ENCODE results near the gene KIF18B. TPM values are rescaled to one million over a fixed set of nuclear protein-coding genes. Genes with fewer than 3 reads are reported as not detected.
"Not testable (repeated sequence)": the region's sequence is repeated elsewhere in the genome, so short reads cannot be mapped to it uniquely, and the experiment has no call there.

KIF18B gene
- total RNA-seq, 1 donor from 2014 or later: 0.13 TPM

DNA sequence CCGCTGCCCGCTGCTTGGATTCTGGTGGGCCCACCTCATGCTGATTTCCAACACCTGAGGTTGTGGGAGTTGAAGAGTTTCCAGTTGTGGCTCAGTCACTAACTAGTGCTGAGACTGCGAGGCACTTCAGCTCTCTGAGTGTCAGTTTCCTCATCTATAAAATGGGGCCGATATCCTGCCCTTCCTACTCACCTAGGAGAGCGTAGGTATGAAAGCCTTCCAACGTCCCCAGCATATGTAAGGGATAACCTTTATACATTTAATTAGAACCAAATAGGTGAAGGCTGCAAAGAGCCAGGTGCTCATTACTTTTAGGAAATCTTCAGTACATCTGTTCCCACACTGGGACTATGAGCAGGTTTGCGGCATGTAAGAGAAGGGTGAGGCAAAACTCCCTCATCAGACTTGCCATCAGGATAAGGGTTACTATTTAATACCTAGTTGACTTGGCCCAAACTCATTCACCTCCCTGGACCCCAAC is 782 bp upstream of the KIF18B start:
- intact Hi-C loops (cut with DNase I): no loop called here
- no peak for DNase-seq (ENCODE audit: low spot score)

DNA sequence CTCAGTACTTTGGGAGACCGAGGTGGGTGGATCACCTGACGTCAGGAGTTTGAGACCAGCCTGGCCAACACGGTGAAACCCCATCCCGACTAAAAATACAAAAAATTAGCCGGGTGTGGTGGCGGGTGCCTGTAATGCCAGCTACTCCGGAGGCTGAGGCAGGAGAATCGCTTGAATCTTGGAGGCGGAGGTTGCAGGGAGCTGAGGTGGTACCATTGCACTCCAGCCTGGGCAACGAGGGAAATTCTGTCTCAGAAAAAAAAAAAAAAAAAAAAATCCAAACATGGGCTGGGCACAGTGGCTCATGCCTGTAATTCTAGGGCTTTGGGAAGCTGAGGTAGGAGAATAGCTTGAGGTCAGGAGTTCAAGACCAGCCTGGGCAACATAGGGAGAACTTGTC is 1.9 kb downstream of the KIF18B start:
- intact Hi-C loops (cut with DNase I): not testable (repeated sequence)
- DNase-seq (ENCODE audit: low spot score): peak; percentile 26

DNA sequence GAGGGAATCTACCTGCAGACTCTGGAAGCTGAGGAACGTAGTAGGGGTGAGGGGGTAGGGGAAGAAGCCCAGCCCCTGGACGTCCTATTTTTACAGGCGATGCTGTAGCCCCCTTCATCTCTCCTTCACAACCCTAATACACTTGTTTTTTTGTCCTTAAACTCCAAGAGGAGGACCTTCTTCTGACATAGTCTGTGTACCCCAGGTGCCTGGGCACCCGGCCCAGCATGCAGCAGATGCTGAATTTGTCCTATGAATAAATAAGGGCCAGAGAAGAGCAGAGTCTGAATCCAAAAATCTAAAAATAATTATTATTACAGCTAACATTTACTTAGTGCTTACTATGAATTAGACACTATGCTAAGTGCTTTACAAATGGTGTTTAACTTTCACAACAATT is 5.1 kb downstream of the KIF18B start:
- peak; percentile 5 for DNase-seq (ENCODE audit: low spot score)
- intact Hi-C loops (cut with DNase I): no loop called here

- intact Hi-C loops (cut with DNase I): no loop called here
- DNase-seq (ENCODE audit: low spot score): peak; percentile 56
These were observed 5.8 kb downstream of the KIF18B start for GRCh38 chr17:44941712-44942331.

- intact Hi-C loops (cut with DNase I): no loop called here
- DNase-seq (ENCODE audit: low spot score): no peak
These were observed 6.8 kb downstream of the KIF18B start for GRCh38 chr17:44940768-44941167.

DNA sequence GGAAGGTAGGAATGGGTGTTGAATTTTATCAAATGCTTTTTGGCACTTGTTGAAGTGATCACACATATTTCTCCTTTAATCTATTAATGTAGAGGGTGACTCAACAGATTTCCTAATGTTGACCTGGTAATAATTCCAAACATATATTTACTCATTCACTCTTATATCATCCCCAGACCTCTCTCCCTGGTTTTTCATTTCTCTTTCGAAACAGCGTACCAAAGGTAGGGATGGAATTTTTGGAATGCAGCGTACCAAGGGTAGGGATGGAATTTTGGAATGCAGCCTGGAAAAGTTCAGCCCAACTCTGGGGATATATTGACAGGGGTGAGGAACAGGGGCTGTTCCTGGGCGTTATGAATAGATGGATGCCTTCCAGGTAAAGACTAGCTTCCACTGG is 7.3 kb downstream of the KIF18B start:
- no peak for DNase-seq (ENCODE audit: low spot score)
- intact Hi-C loops (cut with DNase I): no loop called here

- DNase-seq (ENCODE audit: low spot score): no peak
- intact Hi-C loops (cut with DNase I): no loop called here
These were observed 12.5 kb downstream of the KIF18B start for GRCh38 chr17:44935116-44935515.

DNA sequence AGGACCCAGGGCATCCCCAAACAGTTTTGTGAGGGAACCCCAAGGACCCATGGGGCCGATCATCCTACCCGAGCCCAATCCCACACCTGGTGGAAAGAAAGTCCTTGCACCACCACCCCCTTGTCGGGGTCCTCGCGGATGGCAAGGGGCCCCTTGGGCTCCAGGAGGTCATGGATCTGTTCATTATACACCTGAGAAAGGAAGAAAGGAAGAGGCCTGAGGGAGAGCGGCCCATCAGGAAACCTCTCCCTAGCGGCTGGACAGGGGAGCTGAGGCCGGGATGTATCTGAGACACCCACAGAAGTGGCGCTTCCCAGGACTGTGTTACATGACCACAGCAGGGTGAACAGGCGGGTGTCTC is 12.8 kb downstream of the KIF18B start:
- intact Hi-C loops (cut with DNase I): no loop called here
- DNase-seq (ENCODE audit: low spot score): no peak

- intact Hi-C loops (cut with DNase I): no loop called here
- no peak for DNase-seq (ENCODE audit: low spot score)
These were observed 13.5 kb downstream of the KIF18B start for GRCh38 chr17:44933824-44934744.

DNA sequence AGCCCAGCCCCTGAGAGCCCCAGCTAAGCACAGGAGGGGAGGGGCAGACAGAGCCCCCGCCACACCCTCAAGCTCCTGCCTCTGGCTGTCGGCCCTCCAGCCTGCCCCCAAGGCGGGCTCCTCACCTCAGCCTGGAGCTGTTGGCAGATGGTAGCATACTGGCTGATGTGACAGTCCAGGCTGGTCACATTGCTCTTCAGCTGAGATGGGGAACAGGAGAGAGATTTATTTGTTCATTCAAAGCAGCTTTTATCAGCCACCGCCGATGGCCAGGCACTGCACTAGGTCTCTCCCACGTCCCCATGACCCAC is 14.8 kb downstream of the KIF18B start:
- no peak for DNase-seq (ENCODE audit: low spot score)
- intact Hi-C loops (cut with DNase I): no loop called here

GRCh38 chr17:44932096-44932786 is 15.3 kb downstream of the KIF18B start:
- no peak for DNase-seq (ENCODE audit: low spot score)
- intact Hi-C loops (cut with DNase I): no loop called here

GRCh38 chr17:44931376-44931775 is 16.2 kb downstream of the KIF18B start:
- intact Hi-C loops (cut with DNase I): no loop called here
- no peak for DNase-seq (ENCODE audit: low spot score)

DNA sequence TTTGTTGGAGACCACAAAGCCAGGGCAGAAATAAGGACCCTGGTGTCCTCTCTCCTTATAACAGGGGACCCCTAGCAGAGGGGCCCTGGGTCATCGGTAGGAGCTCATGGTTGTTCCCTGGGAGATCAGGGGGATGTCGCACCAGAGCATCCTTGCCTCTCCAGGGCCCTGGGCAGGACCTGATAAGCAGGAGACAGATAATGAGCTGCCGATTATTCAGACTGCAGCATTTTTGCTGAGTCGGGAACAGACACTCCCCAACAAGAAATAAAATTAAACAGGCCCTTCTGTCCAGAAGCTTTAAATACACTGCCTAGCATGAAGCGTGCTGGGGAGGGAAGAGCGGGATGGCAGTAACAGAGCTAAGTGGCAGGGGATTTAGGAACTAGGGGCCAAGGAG is 16.9 kb downstream of the KIF18B start:
- intact Hi-C loops (cut with DNase I): no loop called here
- no peak for DNase-seq (ENCODE audit: low spot score)

DNA sequence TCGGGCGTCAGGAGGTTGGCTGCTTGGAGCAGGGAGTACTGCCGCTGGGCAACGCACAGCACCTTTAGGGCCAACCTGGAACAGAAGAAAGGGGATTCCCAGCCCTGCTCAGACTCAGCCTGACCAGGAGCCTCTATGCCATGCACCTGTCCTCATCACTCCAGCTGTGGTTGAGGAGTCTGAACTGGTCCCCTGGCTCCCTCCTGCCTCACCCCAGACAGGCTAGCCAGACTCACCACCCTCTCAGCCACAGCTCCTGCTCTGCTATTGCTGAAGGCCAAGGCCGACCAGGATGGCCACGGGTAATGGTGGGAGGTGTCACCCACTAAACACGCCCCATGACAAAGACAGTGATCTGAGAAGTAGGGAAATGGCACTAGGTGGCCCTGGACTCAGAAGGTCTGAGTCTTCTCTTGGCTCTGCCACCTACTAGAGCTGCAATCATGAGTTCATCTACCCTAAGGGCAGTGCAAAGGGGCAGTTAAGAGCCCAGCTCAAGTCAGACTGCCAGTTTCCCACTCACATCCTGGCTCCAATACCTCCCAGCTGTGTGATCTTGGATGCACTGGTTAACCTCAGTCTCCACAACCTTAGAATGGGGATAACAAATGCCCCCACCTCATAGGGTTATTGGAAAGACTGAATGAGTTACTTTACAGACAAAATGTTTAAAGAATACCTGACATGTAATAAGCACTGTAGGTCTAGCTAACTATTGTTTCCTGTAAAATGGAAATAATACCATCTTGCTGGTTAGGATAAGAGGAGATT is 18.4 kb downstream of the KIF18B start:
- DNase-seq (ENCODE audit: low spot score): peak; percentile 73
- intact Hi-C loops (cut with DNase I): loop anchor here (10.0 kb wide), 1 partner anchor 266 kb away; no protein-coding TSS in a partner anchor

GRCh38 chr17:44928136-44928535 is 19.4 kb downstream of the KIF18B start:
- peak; percentile 56 for DNase-seq (ENCODE audit: low spot score)
- intact Hi-C loops (cut with DNase I): loop anchor here (10.0 kb wide), 1 partner anchor 267 kb away; no protein-coding TSS in a partner anchor

GRCh38 chr17:44927696-44928095 is 19.9 kb downstream of the KIF18B start:
- intact Hi-C loops (cut with DNase I): loop anchor here (10.0 kb wide), 1 partner anchor 267 kb away; no protein-coding TSS in a partner anchor
- peak; percentile 36 for DNase-seq (ENCODE audit: low spot score)

DNA sequence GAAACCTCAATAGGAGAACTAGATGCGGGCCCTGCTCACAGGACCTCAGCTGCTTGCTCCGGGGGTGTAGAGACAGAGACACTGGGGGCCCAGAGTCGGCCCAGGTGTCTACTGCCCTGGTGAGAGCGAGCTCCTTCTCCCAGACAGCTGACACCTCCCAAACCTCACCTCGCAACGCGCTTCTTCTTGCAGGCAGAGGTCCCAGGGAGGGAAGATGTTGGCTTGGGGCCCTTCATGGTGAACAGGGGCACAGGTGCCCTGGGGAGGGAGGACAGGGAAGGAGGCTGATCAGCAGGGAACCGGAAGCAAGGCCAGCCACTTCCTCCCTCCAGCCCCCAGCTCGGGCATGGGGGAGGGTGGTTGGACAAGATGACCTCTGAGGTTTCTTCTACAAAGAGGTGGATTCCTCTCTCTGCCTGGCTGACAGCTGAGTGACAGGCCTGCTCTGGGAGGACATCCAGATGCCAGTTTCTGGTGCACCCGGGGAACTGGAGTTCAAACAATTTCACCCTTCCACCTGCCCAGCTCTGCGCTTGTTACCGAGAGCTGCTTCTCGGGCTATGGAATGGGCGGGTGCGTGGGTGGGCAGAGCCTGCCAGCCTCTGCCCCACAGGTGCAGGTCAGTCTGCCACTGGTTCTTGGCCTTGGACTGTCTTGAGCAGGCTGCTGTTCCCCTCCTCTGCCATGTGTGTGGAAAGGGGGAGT is 20.6 kb downstream of the KIF18B start:
- peak; percentile 70 for DNase-seq (ENCODE audit: low spot score)
- intact Hi-C loops (cut with DNase I): loop anchor here (10.0 kb wide), 1 partner anchor 268 kb away; no protein-coding TSS in a partner anchor

DNA sequence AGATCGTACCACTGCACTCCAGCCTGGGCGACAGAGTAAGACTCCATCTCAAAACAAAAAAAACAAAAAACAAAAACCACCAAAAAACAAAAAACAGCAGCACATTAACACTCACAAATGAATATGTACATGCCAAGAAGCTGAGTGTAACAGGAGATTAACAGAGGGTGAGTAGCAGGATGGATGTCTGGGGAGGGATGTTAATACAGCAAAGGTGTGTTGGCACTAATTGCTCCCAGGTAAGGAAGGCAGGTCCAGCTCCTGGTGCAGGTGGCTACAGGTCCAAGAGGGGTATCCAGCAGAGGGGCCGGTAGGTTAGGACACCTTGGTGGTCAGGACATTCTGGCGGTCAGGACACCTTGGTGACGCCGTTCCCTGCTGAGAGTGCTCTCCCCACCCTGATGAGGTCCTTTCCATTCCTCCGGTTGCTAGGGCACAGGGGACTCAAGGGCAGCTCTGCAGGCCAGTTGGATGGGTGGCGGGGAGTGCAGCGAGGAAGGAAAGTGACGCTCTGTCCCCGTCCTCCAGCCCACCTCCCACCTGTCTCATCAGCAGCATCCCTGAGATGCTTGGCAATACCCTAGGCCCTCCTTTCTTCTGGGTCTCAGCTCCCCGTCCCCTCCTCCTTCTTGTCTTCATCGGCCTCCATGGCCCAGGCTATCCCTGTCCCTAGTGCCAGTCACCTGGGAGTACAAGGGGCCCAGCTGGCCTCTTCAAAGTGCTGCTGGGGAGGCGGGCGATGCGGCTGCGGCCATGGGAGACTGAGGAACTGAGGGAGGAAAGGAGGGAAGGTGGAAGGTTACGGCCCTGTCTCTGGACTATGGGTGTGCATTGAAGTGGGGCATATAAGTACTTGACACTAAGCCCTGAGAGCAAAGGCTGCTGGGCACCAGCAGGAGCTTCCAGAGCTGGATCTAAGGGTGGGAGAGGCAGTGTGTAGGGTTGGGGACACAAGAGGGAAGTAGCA is 21.6 kb downstream of the KIF18B start:
- DNase-seq (ENCODE audit: low spot score): peak; percentile 57
- intact Hi-C loops (cut with DNase I): loop anchor here (10.0 kb wide), 1 partner anchor 269 kb away; no protein-coding TSS in a partner anchor
